IMR-90 (cell line): ENCODE measurements around the gene RUNX3. TPM values are rescaled to one million over a fixed set of nuclear protein-coding genes. Genes with fewer than 3 reads are reported as not detected.

Experiments used
- ATAC-seq: fragments of 200-7000 bp; cut with Tn5 transposase; 2 replicates; pipeline ENCODE4 v1.9.1; 2020; ENCODE audit warnings: low read depth, mild to moderate bottlenecking, moderate library complexity
- BruUV-seq: library from RNA; stranded (reverse); fragments of 400-500 nt; replicated peaks from 2 replicates; lab custom pipeline; 2021; lab: Mats Ljungman, UMichigan
- CTCF ChIA-PET: fragments of 300-600 bp; formaldehyde crosslinking; extraction: SDS; loops from one replicate; lab custom pipeline; 2021; ENCODE audit warnings: antibody characterized with exemption; lab: Yijun Ruan, JAX
- POLR2A ChIA-PET: fragments of 300-600 bp; sonication (Branson Sonifier 250); formaldehyde crosslinking; loops from one replicate; lab custom pipeline; 2022; ENCODE audit warnings: antibody characterized with exemption; ENCODE audit not compliant: unreplicated experiment; lab: Charles Lee
- DNase-seq: peaks from one replicate; pipeline ENCODE4 v3.0.0; 2013
- H2AFZ ChIP-seq: replicated peaks from 2 replicates; pipeline ENCODE3; 2013; ENCODE audit warnings: low read length, mild to moderate bottlenecking; ENCODE audit not compliant: poor library complexity
- H2AK5ac ChIP-seq: 2 replicates; pipeline ENCODE4 v1.6.1; 2013; ENCODE audit warnings: low read depth, low read length, inconsistent platforms
- H2AK9ac ChIP-seq: replicated peaks from 2 replicates; pipeline ENCODE3; 2013; ENCODE audit warnings: mild to moderate bottlenecking, low read depth, low read length, moderate library complexity; ENCODE audit not compliant: poor library complexity
- H2BK120ac ChIP-seq: 2 replicates; pipeline ENCODE4 v1.6.1; 2013; ENCODE audit warnings: low read depth, low read length, inconsistent platforms
- H2BK15ac ChIP-seq: 3 replicates; pipeline ENCODE4 v1.6.1; 2013; ENCODE audit warnings: low read depth, low read length, inconsistent platforms
- H2BK20ac ChIP-seq: 2 replicates; pipeline ENCODE4 v1.6.1; 2013; ENCODE audit warnings: low read depth, mild to moderate bottlenecking, inconsistent platforms, low read length, moderate library complexity
- H2BK5ac ChIP-seq: 2 replicates; pipeline ENCODE4 v1.6.1; 2013; ENCODE audit warnings: mild to moderate bottlenecking, low read depth, low read length, inconsistent platforms; ENCODE audit not compliant: poor library complexity, severe bottlenecking
- H3K14ac ChIP-seq: replicated peaks from 2 replicates; pipeline ENCODE4 v1.6.1; 2013; ENCODE audit warnings: low read depth, low read length, inconsistent platforms
- H3K18ac ChIP-seq: 2 replicates; pipeline ENCODE4 v1.6.1; 2013; ENCODE audit warnings: low read depth, low read length, control low read depth
- H3K23ac ChIP-seq: 2 replicates; pipeline ENCODE4 v1.6.1; 2013; ENCODE audit warnings: low read depth, low read length, inconsistent platforms
- H3K27ac ChIP-seq: 2 replicates; pipeline ENCODE4 v1.5.1; 2013; ENCODE audit warnings: mild to moderate bottlenecking, control low read depth, low read length; ENCODE audit not compliant: insufficient read depth
- H3K27me3 ChIP-seq: 2 replicates; pipeline ENCODE4 v1.6.1; 2013; ENCODE audit warnings: low read length; ENCODE audit not compliant: control insufficient read depth, insufficient read depth
- H3K36me3 ChIP-seq: 2 replicates; pipeline ENCODE4 v1.6.1; 2013; ENCODE audit warnings: low read length, mixed read lengths; ENCODE audit not compliant: control insufficient read depth, insufficient read depth
- H3K4ac ChIP-seq: 2 replicates; pipeline ENCODE4 v1.6.1; 2013; ENCODE audit warnings: low read depth, low read length, inconsistent platforms
- H3K4me1 ChIP-seq: 2 replicates; pipeline ENCODE4 v1.6.1; 2013; ENCODE audit warnings: low read length, mixed read lengths; ENCODE audit not compliant: control insufficient read depth, insufficient read depth
- H3K4me2 ChIP-seq: 2 replicates; pipeline ENCODE4 v1.6.1; 2013; ENCODE audit warnings: low read depth, mild to moderate bottlenecking, control low read depth, low read length, moderate library complexity
- H3K4me3 ChIP-seq: 2 replicates; pipeline ENCODE4 v1.5.1; 2013; ENCODE audit warnings: low read depth, mild to moderate bottlenecking, control low read depth, low read length, moderate library complexity; ENCODE audit not compliant: insufficient read depth
- H3K56ac ChIP-seq: 2 replicates; pipeline ENCODE4 v1.6.1; 2013; ENCODE audit warnings: low read length, inconsistent platforms; ENCODE audit not compliant: insufficient read depth; ENCODE audit errors: extremely low read depth
- H3K79me1 ChIP-seq, 2 experiments: 2 replicates each; pipeline ENCODE4 v1.6.1; 2013; ENCODE audit warnings: low read length in 2 of 2, inconsistent platforms in 1 of 2, low read depth in 1 of 2
- H3K9ac ChIP-seq: 2 replicates; pipeline ENCODE4 v1.6.1; 2013; ENCODE audit warnings: low read depth, low read length, control low read depth
- H3K9me1 ChIP-seq: 2 replicates; pipeline ENCODE4 v1.6.1; 2013; ENCODE audit warnings: low read length, inconsistent platforms; ENCODE audit not compliant: insufficient read depth
- H3K9me3 ChIP-seq: 2 replicates; pipeline ENCODE4 v1.6.1; 2013; ENCODE audit warnings: low read length; ENCODE audit not compliant: control insufficient read depth, insufficient read depth
- H4K20me1 ChIP-seq: 2 replicates; pipeline ENCODE4 v1.6.1; 2013; ENCODE audit warnings: low read length, inconsistent platforms; ENCODE audit not compliant: insufficient read depth
- H4K5ac ChIP-seq: 2 replicates; pipeline ENCODE4 v1.6.1; 2013; ENCODE audit warnings: mild to moderate bottlenecking, low read depth, low read length, control low read depth
- H4K8ac ChIP-seq, 2 experiments: 2 replicates each; pipeline ENCODE4 v1.6.1; 2013; ENCODE audit warnings: low read depth in 2 of 2, low read length in 2 of 2, control low read depth in 1 of 2, inconsistent platforms in 1 of 2
- H4K91ac ChIP-seq: 2 replicates; pipeline ENCODE4 v1.6.1; 2013; ENCODE audit warnings: low read depth, low read length, inconsistent platforms; ENCODE audit not compliant: insufficient read depth
- FOS ChIP-seq: fragments of 150-350 bp; IDR thresholded peaks from 2 replicates; pipeline ENCODE4 v1.6.1; 2016; ENCODE audit warnings: low read depth, low read length
- RCOR1 ChIP-seq: IDR thresholded peaks from 2 replicates; pipeline ENCODE4 v1.6.1; 2012; ENCODE audit warnings: mild to moderate bottlenecking, low read length, improper control_type of control experiment; ENCODE audit not compliant: insufficient replicate concordance
- WGBS, 2 experiments: methylation state at CpG; one replicate each; pipeline versions ENCODE4 v1.1.5 to v1.1.7; 2013; ENCODE audit warnings: missing lambda C conversion rate in 2 of 2; ENCODE audit not compliant: insufficient read length in 1 of 2; ENCODE audit errors: extremely low coverage in 2 of 2; 5-methylcytosine and 5-hydroxymethylcytosine counted together
- dilution Hi-C: fragments of 300-500 bp; cut with HindIII; formaldehyde crosslinking; loops from one replicate; pipeline ENCODE4 v1.14.3; 2018; ENCODE audit warnings: low sequenced_read_pairs; ENCODE audit not compliant: unreplicated experiment
- in situ Hi-C: fragments of 300-500 bp; cut with MboI; formaldehyde crosslinking; loops from 3 replicates; pipeline ENCODE4 v1.14.3; 2019; ENCODE audit warnings: low sequenced_read_pairs, inconsistent platforms, mixed read lengths
- intact Hi-C: fragments of 100-400 bp; cut with micrococcal nuclease; formaldehyde crosslinking; loops from 2 replicates; pipeline ENCODE4 v1.10.0; 2022
- polyA plus RNA-seq, 3 experiments: library from polyadenylated mRNA; depleted of rRNA; stranded (reverse); fragments of >200 nt; gene quantifications; 2 replicates each; pipeline ENCODE4 v1.2.3, GENCODE V29; 2012; ENCODE audit warnings: low replicate concordance in 1 of 3
- total RNA-seq: library from RNA; depleted of rRNA; stranded (reverse); fragments of >200 nt; gene quantifications from 2 replicates; pipeline ENCODE4 v1.2.3, GENCODE V29; 2012

The RUNX3 gene
- total and polyA plus RNA-seq, 2 of the 4 experiments (the other 2 are of a cell fraction): 0.07 TPM; not detected in 1

DNA sequence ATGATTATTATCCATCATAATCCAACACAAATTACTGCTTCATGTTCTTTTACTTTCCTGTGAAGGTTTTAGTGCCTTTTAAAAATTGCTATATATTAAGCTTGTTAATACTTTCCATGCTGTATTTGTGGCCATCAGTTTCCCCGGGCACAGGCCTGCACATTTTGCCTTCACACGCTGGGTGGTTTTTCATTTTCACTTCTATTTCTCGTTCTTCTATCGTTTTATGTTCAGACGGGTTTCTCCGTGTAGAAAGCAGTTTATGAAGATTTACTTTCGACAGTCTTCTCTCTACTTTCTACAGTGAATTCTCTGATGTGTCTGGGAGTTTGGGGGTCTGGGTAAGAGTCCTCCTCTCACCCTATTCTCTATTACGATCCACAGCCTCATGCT, 9.5 kb downstream of the RUNX3 start:
- DNase-seq (no peak), ATAC-seq (no peak)
- Histone ChIP-seq H3K9ac (no peak overlapping the region), H3K4ac (no peak overlapping the region), H2AFZ (no peak overlapping the region), H3K9me3 (no peaks in the 10 kb centered on the region; the same call in 1 of the 2 replicates), H3K56ac (no peak overlapping the region), H3K27ac (no peak overlapping the region), H2BK5ac (no peak overlapping the region), H4K20me1 (no peaks in the 10 kb centered on the region), H3K4me2 (peak overlapping the region; percentile 67), H4K91ac (no peak overlapping the region), H3K23ac (no peak overlapping the region), H2AK5ac (no peak overlapping the region), H3K4me1 (no peaks in the 10 kb centered on the region), H3K36me3 (no peaks in the 10 kb centered on the region), H4K5ac (no peak overlapping the region), H3K27me3 (peaks cover 27% of the 10 kb centered on the region), H3K9me1 (peaks cover 3% of the 10 kb centered on the region; the same call in 1 of the 2 replicates), H2BK15ac (no peak overlapping the region), H3K18ac (no peak overlapping the region), H4K8ac (no peak overlapping the region), H2AK9ac (no peak overlapping the region), H3K79me1 (no peaks in the 10 kb centered on the region), H2BK20ac (no peak overlapping the region), H3K14ac (no peak overlapping the region), H2BK120ac (no peak overlapping the region), H3K4me3 (no peak overlapping the region)
- intact Hi-C loops (loop anchor here (5.0 kb wide), 1 partner anchor 58 kb away; no protein-coding TSS in a partner anchor), dilution Hi-C loops (no loop called here), in situ Hi-C loops (no loop called here)
- CTCF ChIA-PET: interaction anchor here (1.2 kb wide), 1 partner anchor 117 kb away, joined by 3 read pairs; no protein-coding TSS in a partner anchor
- POLR2A ChIA-PET: no interaction called here
- no CpG with 5 or more reads among the region's 8 CpGs for WGBS, 2 experiments
- BruUV-seq: no TSS peak
- TF ChIP-seq RCOR1 (no peak), FOS (no peak)
